GM18498 (cell line): ENCODE data around the gene GNAT2.

Experiments
- ATAC-seq: cut with Tn5 transposase; IDR thresholded peaks from one replicate; pipeline ENCODE4 v1.9.1; 2021; ENCODE audit warnings: mild to moderate bottlenecking, moderate library complexity; ENCODE audit not compliant: unreplicated experiment

GNAT2 gene

DNA sequence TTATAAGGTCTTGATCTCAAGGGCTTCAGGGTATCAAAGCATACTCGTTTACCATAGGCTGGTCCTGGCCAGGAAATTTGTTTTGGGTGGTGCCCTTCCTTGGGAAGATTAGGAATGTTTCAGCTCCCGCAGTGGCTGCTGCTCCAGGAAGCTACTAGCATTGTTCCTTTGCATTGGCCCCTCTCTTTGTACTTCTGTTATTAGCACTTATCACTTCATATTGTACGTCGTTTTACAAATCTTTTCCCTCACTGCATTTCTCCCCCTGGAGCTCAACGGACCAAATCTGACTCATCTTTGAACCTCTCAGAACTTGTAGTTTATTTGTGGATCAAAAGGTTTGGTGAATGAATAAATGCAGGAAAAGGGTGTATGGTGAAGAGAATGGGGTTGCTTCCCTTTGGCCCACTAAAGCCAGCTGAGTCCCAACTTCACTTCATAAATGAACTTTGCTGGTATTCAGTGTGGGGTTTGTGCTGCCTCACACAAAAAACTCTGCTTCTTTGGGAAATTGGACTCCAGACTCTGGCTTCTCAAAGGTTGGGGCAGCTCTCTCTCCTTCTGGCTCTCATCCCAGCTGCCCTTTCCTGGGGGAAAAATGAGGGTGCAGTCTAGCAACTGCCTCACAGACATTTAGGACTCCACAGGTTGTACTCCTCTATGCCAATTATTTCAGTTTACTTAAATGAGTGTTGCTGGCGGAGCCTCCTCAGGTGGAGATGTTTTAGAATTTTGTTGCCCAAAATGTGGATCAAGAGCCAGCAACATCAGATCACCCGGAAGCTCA is 5.9 kb downstream of the GNAT2 start:
- no peak for ATAC-seq

DNA sequence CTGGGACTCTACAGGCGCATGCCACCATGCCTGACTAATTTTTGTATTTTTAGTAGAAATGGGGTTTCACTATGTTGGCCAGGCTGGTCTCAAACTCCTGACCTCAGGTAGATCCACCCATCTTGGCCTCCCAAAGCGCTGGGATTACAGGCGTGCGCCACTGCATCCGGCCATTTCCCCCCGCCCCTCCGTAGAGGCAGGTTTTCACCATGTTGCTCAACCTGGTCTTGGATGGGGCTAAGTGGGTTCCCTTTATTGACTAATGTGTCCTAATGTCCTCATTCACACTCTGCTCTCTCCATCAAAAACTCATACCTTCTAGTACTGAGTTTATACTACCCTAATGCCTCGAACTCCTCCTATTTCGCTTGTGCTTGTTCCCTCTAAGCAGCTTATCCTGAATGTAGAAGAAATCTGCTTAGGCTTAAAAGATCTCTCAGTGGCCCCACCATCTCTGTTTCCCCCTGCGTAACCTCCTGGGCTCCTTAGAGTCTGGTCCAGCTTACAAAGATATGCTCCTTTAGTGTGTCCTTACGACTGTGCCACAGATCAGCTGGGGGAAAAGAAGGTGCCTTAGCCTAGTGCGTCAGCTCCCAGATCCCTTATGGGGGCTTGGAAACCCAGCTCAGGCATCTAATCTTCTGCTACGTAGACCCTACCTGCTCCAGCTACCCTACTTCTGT is 8.0 kb downstream of the GNAT2 start:
- ATAC-seq = no peak

DNA sequence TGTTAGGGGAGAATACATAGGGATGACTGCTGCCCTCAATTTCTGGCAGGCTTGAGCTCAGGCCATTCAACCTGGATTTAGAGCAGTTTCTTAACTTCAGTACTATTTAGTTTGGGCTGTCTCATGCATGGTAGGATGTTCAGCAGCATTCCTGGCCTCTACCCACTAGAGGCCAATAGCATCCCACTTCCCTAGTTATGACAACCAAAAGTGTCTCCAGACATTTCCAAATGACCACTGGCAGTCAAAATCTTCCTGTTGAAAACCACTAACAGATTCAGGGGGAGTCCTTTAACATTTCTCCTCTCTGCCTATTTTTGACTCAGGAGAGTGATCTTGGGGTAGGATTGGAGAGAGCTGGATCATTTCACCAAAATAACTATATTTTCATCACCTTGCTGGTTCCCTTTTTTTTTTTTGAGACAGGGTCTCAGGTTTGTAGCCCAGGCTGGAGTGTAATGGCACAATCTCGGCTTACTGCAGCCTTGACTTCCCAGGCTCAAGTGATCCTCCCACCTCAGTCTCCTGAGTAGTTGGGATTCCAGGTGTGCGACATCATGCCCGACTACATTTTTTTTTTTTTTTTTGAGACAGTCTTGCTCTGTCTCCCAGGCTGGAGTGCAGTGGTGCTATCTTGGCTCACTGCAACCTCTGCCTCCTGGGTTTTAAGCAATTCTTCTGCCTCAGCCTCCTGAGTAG is 8.7 kb downstream of the GNAT2 start:
- no peak for ATAC-seq

DNA sequence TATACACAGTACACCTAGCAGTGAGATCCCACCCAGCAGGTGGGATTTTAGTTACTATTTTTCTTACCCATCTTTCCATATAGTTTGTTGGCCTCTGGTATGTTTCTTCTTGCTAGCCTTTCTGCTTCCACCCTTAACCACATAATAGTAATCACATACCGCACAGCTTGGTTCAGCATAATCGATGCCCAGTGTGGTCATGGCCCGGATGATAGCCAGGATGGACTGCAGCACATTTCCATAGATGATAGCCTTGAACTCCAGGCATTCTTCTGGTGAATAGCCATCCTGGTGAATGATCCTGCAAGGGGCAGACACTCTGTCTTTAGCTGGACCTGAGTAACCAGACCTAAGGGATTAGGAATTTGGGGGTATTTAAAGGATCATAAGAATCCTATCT is 9.5 kb downstream of the GNAT2 start:
- ATAC-seq = no peak

DNA sequence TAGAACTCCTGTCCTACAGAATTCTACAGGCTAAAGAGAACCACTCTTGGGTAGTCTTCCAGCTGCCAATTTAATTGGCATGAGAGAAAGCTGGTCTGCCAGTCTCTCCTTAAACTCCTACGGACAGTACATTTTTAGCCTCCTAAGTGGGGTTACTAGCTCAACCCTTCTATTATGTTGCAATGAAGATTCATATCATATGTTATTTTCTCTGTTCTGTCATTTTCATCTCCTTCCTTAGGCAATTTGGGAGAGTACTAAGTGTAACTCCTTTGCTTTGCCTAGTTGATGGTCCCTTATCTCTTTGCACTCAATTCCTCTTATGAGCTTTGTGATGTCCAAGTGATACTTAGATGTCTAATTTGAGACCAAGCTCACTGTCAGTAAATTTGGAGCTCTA is 14.0 kb downstream of the GNAT2 start:
- ATAC-seq = no peak

DNA sequence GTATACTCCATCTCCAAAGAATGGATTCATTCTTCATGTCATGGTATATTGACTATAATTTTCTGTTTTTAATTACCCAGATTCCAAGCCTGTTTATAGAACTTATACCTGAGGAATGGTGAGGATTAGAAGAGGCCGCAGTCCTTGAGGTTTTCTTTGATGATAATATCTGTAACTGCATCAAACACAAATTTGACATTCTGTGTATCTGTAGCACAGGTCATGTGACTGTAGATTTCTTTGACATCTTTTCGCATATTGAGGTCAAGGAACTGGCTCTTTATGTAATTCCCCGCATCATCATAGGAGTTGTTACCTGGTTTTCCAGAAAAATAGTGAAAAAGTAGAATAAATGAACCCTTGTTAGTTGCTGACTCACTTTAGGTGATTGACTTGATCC is 16.2 kb downstream of the GNAT2 start:
- ATAC-seq = no peak

DNA sequence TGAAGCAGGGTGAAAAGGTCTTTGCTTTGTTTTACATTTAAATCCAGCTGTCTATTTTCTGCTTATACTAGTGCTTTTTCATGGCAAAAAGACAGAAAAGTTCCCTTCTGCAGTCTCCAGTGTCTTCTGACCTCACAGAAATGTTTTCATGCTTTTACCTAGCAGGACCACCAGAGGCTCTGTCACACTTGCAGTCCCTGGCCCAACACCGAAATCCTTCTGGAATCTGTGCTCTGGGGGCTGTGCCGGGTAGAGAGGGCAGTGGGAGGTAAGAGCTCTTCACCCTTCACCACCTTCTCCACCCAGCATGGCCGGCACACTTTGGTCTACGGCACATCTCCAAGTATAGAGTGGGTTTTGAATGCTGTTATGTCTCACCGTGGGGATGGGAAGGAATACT is 20.8 kb downstream of the GNAT2 start:
- ATAC-seq = no peak

DNA sequence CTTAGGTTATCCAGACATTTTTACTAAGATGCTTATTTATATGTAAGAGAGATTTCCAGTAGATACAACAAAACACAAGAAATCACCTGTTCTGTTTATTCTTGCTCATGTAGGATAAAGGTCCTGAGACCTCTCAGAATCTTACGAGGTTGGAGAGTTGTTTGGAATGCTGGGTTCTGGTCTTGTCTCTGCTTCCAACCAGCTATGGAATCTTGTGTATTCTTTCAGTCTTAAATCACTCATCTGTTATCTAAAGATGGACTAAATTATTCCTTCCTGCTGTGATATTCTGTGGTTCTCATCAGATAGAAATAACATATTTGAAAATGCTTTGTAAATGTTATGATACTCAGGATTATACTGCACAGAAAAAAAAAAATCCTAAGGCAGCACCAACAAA is 21.3 kb downstream of the GNAT2 start:
- ATAC-seq = no peak

DNA sequence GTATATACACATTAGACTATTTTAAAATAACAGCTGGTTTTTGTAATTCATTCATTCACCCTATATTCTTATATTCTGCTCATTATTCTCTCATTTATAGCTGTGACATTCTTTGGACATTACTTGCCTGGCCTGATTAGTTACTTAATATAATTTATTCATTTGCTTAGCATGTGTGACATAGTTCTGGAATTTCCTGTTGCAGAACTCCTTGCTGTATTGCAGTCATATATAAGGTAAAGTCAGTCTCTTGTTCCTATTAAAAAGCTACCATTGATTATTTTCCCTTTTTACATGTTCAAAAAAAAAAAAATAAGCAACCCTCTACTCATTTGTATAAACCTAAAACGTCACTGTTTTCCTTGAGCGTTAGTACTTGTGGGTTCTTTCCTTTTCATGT is 23.9 kb downstream of the GNAT2 start:
- no peak for ATAC-seq

DNA sequence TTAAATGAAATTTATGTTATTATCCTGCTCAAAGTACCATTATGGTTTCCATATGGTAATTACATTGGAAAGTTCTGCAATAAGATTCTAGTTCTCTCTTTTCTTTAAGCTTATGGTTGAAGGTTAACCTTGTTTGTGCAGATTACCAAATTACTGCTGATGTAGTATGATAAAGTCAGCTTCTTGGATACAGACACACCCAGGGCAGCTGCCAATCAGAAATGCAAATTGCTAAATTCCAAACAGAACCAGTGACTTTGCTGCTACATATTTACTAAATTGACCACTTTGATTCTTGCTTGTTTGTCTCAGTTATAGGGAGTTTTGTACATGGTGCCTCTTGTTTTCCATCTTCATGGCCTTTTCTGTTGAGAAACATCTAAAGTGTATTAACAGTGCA is 26.5 kb downstream of the GNAT2 start:
- no peak for ATAC-seq

DNA sequence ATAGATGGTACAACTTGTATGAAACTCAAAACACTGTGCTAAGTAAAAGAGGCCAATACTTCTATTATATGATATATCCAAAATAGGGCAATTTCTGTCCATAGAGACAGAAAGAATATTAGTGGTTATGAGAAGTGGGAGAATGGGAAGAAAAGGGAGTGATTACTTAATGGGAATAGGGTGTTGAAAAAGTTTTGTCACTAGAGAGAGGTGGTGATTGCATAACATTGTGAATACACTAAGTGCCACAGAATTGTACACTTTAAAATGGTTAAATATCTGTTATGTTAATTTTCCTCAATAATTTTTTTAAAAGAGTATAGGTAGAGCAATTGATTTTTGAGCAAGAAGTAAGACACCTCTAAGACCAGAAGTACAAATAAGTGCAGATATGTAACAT is 29.7 kb downstream of the GNAT2 start:
- ATAC-seq = no peak

DNA sequence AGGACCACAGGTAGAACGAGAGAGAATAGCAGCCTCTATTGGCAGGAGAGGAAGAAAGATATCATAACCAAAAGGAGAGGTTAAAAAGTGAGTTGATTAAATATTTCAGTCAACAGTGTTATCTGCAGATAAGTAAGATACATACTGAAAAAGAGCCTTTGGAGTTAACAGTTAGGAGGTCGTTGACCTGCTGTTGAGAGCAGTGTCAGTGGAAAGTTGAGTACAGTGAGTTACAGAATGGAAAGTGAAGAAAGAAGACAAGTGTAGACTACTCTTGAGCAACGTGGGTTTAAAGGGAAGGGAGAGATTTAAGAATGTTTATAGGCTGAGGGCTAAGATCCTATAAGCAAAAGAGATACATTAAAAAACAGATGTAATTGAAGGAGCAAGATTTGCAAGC is 30.2 kb downstream of the GNAT2 start:
- ATAC-seq = no peak

DNA sequence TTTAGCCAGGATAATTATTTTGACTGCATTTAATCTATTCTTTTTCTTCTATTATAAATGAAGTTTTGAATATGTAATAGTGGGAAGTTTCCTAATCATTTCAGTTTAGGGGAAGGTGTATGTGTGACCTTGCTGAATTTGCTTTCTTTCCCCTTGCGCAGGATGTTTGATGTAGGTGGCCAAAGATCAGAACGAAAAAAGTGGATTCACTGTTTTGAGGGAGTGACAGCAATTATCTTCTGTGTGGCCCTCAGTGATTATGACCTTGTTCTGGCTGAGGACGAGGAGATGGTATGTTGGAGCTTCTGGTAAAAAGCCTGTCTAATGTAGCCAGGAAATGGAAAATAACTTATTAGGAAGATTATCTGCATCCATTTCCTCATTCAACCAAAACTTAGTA is 33.4 kb downstream of the GNAT2 start:
- ATAC-seq = no peak

DNA sequence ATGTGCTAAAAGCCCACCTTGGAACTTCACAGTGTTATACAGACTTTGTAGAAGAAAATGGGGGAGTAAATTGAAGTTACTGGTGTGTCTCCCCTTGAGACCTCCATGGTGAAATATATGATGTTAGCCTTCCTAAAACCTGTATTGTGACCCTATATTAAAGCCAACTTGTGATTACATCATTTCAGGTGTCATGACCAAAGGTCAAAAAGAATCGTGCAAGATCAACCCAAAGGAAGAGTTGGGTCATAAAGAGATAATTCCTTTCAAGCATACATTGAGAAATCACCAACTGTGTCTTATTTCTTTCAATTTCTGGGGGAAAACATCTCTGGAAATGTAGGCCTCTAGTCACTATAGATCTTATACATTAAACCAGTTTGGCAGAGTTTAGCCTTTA is 34.6 kb downstream of the GNAT2 start:
- ATAC-seq = no peak

DNA sequence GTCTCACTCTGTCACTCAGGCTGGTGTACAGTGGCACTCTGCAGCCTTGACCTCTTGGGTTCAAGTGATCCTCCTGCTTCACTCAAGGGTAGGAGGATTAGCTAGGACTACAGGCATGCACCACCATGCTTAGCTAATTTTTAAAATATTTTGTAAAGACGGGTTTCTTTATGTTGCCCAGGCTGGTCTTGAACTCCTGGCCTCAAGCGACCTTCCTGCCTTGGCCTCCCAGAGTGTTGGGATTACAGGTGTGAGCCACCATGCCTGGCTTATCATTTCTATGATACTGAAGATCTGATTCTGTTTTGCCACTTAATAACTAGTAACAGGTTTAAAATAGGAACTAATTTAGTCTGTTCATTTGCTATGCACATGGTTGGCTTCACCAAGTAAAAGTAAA is 37.4 kb downstream of the GNAT2 start:
- ATAC-seq = no peak

DNA sequence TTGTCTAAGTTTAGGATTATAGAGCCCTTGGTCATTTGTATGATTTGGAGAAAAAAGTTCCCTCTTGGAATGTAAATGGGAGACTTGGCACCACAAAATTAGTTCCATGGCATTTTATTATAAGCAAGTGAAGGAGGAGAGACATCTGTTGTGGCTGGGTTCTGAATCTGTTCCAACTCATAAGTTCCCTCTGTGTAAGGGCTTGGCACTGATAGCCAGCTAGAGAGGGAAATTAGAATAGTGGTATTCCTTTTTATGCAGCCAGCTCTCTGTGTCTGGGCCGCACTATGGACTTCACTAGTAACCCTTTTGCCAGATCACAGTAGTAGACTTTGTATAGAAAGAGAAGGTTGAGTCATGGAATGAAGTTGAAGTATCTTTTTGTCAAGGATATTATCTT is 39.9 kb downstream of the GNAT2 start:
- ATAC-seq = no peak

DNA sequence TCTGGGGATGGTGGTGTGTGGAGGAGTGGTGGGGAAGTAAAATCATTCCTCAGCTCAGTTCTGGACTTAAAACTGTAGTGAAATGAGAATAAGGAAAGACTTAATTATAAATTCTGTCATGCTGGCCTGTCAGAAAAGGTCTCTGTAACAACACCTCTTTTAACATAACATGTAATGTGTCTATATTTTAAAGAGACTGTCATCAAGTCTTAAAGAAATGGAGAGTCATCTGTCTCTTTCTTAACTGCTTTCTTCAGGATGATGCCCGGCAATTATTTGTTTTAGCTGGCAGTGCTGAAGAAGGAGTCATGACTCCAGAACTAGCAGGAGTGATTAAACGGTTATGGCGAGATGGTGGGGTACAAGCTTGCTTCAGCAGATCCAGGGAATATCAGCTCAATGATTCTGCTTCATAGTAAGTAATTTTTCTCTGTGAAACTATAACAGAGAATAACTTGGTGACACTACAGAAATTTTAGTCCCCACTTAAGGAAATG is 40.4 kb downstream of the GNAT2 start:
- ATAC-seq = no peak

DNA sequence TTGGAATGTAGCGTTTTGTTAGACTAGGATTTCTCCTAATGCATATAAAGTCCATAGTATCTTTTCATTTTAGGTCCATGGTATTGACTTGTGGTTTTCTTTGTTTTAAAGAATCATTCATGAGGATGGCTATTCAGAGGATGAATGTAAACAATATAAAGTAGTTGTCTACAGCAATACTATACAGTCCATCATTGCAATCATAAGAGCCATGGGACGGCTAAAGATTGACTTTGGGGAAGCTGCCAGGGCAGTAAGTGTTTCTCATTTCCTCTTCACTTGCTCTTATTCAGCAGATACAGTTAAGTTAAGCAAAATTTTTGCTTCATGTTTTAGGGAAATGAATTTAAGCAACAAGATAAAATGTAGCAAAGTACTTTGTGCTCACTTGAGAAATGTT is 45.6 kb downstream of the GNAT2 start:
- ATAC-seq = no peak

DNA sequence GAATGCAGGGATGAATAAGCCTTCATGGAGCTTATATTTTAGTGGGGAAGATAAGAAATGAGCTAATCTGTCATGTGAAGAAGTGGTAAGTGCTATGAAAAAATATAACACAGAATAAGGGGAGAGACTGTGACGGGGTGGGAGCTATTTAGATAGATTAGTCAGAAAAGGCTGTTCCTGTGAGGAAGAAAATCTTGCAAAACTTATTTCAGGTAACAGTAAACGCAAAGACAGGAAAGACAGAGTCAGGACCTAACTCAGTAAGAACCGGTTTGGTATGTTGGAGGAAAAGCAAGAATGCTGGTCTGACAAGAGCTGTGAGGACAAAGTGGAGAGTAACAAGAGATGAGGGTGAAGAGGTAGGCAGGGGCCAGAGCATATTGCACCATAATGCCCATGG is 49.0 kb downstream of the GNAT2 start:
- ATAC-seq = no peak

DNA sequence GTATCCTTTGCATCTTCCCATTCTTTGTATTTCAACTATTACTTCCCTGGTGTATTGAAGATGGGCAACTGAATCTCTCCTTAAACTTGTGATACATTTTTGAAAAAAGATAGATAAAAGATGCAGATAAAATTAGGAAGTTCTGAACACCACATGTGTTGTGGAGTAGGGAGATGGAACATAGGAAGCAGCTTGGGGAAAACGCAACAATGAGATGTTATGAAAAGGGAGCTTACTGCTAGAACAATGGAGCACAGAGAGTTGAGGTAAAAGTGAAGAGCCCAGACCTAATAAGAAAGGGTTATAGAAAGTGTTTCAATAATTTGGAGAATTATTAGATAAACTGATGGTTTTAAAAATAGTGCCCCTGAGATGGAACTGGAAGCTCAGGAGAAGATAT is 50.1 kb downstream of the GNAT2 start:
- no peak for ATAC-seq

DNA sequence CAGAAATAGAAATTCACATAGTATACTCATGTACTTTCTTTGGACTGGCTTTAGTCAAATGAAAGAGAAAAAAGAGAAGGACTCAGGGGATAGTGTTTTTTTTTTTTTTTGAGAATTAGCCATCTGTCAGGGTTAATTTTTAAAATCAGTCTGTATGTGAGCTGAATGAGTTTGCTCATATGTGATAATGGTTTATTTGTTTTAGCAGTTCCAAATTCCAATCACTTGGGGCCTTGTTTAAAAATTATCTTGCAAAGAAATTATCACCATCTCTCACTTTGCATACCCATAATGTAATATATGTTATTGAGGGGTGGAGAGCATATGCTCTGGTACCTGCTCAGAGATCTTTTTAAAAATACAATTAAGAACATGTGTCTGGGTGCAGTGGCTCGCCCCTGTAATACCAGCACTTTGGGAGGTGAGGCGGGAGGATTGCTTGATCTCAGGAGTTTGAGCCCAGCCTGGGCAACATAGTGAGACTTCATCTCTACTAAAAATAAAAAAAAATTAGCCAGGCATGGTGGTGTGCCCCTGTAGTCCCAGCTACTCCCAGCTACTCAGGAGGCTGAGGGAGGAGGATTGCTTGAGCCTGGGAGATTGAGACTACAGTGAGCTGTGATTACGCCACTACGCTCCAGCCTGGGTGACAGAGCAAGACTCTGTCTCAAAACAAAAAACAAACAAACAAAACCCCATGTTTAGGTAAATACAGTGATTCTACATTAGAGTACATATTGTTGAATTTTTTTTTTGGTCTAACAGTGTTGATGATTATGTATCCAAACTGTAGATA is 51.3 kb downstream of the GNAT2 start:
- no peak for ATAC-seq
